H1 (cell line): ENCODE measurements around the gene PTGDR2. TPM values are rescaled to one million over a fixed set of nuclear protein-coding genes. Genes with fewer than 3 reads are reported as not detected.

Source experiments
- HDAC2 ChIP-seq, 2 experiments: fragments of 300-600 bp in 1 of 2; sonication (generic) in 1 of 2; IDR thresholded peaks; 2 replicates each; pipeline ENCODE4 v1.6.1; 2011 to 2012; ENCODE audit warnings: low read depth in 2 of 2, low read length in 2 of 2, mild to moderate bottlenecking in 2 of 2, moderate library complexity in 2 of 2, borderline replicate concordance in 1 of 2, inconsistent platforms in 1 of 2
- polyA plus RNA-seq, 7 experiments: library from polyadenylated mRNA; depleted of rRNA in 3 of 7; stranded (reverse) in 5 of 7; unstranded in 2 of 7; fragments of >200 nt in 5 of 7; fragments of 200-250 nt in 2 of 7; gene quantifications; 1 replicate in 5 of 7; 2 replicates in 1 of 7; 4 replicates in 1 of 7; pipeline versions ENCODE4 v1.2.1 to v1.2.3, GENCODE V29; 2011 to 2013; ENCODE audit warnings: missing spikeins in 2 of 7, mixed read lengths in 2 of 7
- total RNA-seq: library from RNA; stranded (reverse); fragmentation: NEBNext Ultra II Directional; extraction: Animal tissue kit (Norgen Biotek cat#: 25700); gene quantifications from 2 replicates; pipeline ENCODE4 v1.2.1, GENCODE V29; 2021
- TF ChIP-seq, protein P1 (sequence below): fragments of 300-600 bp; sonication (generic); IDR thresholded peaks from 2 replicates; pipeline ENCODE4 v1.7.1; 2012; ENCODE audit warnings: low read length, moderate library complexity, mild to moderate bottlenecking, inconsistent platforms; ENCODE audit not compliant: insufficient replicate concordance

The PTGDR2 gene
- total and polyA plus RNA-seq, 2 of the 8 experiments (the other 6 are each of a cell fraction or from before 2014, with no cell fraction given): 0.20 TPM; not detected in 1

GRCh38 chr11:60876168-60876485 is 20.4 kb upstream of the PTGDR2 start (continued):
- TF ChIP-seq, protein P1, sequence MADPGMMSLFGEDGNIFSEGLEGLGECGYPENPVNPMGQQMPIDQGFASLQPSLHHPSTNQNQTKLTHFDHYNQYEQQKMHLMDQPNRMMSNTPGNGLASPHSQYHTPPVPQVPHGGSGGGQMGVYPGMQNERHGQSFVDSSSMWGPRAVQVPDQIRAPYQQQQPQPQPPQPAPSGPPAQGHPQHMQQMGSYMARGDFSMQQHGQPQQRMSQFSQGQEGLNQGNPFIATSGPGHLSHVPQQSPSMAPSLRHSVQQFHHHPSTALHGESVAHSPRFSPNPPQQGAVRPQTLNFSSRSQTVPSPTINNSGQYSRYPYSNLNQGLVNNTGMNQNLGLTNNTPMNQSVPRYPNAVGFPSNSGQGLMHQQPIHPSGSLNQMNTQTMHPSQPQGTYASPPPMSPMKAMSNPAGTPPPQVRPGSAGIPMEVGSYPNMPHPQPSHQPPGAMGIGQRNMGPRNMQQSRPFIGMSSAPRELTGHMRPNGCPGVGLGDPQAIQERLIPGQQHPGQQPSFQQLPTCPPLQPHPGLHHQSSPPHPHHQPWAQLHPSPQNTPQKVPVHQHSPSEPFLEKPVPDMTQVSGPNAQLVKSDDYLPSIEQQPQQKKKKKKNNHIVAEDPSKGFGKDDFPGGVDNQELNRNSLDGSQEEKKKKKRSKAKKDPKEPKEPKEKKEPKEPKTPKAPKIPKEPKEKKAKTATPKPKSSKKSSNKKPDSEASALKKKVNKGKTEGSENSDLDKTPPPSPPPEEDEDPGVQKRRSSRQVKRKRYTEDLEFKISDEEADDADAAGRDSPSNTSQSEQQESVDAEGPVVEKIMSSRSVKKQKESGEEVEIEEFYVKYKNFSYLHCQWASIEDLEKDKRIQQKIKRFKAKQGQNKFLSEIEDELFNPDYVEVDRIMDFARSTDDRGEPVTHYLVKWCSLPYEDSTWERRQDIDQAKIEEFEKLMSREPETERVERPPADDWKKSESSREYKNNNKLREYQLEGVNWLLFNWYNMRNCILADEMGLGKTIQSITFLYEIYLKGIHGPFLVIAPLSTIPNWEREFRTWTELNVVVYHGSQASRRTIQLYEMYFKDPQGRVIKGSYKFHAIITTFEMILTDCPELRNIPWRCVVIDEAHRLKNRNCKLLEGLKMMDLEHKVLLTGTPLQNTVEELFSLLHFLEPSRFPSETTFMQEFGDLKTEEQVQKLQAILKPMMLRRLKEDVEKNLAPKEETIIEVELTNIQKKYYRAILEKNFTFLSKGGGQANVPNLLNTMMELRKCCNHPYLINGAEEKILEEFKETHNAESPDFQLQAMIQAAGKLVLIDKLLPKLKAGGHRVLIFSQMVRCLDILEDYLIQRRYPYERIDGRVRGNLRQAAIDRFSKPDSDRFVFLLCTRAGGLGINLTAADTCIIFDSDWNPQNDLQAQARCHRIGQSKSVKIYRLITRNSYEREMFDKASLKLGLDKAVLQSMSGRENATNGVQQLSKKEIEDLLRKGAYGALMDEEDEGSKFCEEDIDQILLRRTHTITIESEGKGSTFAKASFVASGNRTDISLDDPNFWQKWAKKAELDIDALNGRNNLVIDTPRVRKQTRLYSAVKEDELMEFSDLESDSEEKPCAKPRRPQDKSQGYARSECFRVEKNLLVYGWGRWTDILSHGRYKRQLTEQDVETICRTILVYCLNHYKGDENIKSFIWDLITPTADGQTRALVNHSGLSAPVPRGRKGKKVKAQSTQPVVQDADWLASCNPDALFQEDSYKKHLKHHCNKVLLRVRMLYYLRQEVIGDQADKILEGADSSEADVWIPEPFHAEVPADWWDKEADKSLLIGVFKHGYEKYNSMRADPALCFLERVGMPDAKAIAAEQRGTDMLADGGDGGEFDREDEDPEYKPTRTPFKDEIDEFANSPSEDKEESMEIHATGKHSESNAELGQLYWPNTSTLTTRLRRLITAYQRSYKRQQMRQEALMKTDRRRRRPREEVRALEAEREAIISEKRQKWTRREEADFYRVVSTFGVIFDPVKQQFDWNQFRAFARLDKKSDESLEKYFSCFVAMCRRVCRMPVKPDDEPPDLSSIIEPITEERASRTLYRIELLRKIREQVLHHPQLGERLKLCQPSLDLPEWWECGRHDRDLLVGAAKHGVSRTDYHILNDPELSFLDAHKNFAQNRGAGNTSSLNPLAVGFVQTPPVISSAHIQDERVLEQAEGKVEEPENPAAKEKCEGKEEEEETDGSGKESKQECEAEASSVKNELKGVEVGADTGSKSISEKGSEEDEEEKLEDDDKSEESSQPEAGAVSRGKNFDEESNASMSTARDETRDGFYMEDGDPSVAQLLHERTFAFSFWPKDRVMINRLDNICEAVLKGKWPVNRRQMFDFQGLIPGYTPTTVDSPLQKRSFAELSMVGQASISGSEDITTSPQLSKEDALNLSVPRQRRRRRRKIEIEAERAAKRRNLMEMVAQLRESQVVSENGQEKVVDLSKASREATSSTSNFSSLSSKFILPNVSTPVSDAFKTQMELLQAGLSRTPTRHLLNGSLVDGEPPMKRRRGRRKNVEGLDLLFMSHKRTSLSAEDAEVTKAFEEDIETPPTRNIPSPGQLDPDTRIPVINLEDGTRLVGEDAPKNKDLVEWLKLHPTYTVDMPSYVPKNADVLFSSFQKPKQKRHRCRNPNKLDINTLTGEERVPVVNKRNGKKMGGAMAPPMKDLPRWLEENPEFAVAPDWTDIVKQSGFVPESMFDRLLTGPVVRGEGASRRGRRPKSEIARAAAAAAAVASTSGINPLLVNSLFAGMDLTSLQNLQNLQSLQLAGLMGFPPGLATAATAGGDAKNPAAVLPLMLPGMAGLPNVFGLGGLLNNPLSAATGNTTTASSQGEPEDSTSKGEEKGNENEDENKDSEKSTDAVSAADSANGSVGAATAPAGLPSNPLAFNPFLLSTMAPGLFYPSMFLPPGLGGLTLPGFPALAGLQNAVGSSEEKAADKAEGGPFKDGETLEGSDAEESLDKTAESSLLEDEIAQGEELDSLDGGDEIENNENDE: no peak
- TF ChIP-seq HDAC2 (IDR thresholded peaks at IDR 0.05; ENCODE audit: borderline replicate concordance in 1 of 2, low read depth in 2 of 2, low read length in 2 of 2): no peak
